Measurements from ENCODE around the gene VRK2. TPM values are rescaled to one million over a fixed set of nuclear protein-coding genes. Genes with fewer than 3 reads are reported as not detected.

The VRK2 gene
- total and polyA plus RNA-seq, 10 of the 15 experiments (the other 5 are each of a cell fraction or from before 2014, with no cell fraction given): 26.5 to 78.0 (median 57.3) TPM

GRCh38 chr2:58035352-58035751 lies 11.3 kb upstream of the VRK2 start (continued):
- no peak for TF ChIP-seq USF2 (IDR thresholded peaks at IDR 0.05; ENCODE audit: borderline replicate concordance, low read depth, low read length)
- TF ChIP-seq HDGF (IDR thresholded peaks at IDR 0.05): no peak
- TF ChIP-seq ZNF622 (IDR thresholded peaks at IDR 0.05): no peak
- no peak for TF ChIP-seq SPI1 (IDR thresholded peaks at IDR 0.05; ENCODE audit: borderline replicate concordance, insufficient read depth, low read depth, low read length)
- TF ChIP-seq NFIC (IDR thresholded peaks at IDR 0.05; ENCODE audit: low read depth, low read length): peak; percentile 92
- peak; percentile 26; the same call in 1 of the 2 replicates for TF ChIP-seq NFYB (IDR thresholded peaks at IDR 0.05; ENCODE audit: insufficient read depth, low read depth, low read length)
- no peak for TF ChIP-seq ZNF687 (IDR thresholded peaks at IDR 0.05)
- TF ChIP-seq SKIL (IDR thresholded peaks at IDR 0.05; ENCODE audit: low read depth, poor library complexity, severe bottlenecking): peak; percentile 52
- 0 out of 2 replicates have a peak, but pooled peaks have one; percentile 35 for TF ChIP-seq CREB1 (IDR thresholded peaks at IDR 0.05; ENCODE audit: low read depth)
- no peak for TF ChIP-seq SMC3 (IDR thresholded peaks at IDR 0.05; ENCODE audit: borderline replicate concordance, low read length)
- TF ChIP-seq CREM (IDR thresholded peaks at IDR 0.05; ENCODE audit: low read depth): peak; percentile 75; the same call in 1 of the 2 replicates
- no peak for TF ChIP-seq ZNF384 (IDR thresholded peaks at IDR 0.05; ENCODE audit: borderline replicate concordance, low read depth, low read length)
- no peak for TF ChIP-seq ESRRA (IDR thresholded peaks at IDR 0.05; ENCODE audit: low read length)
- TF ChIP-seq ZNF207 (IDR thresholded peaks at IDR 0.05; ENCODE audit: borderline replicate concordance): no peak
- TF ChIP-seq FOXM1 (IDR thresholded peaks at IDR 0.05; ENCODE audit: low read depth, low read length): peak; percentile 89; the same call in 1 of the 2 replicates
- no peak for TF ChIP-seq BRCA1 (IDR thresholded peaks at IDR 0.05; ENCODE audit: low read depth, low read length)
- peak; percentile 75; the same call in 1 of the 2 replicates for TF ChIP-seq BCL11A (IDR thresholded peaks at IDR 0.05; ENCODE audit: low read depth, low read length)
